HG03196 (cell line): ENCODE results near the gene RASAL2.
"Not testable (repeated sequence)": the region's sequence is repeated elsewhere in the genome, so short reads cannot be mapped to it uniquely, and the experiment has no call there.

ENCODE experiments used
- ATAC-seq: cut with Tn5 transposase; IDR thresholded peaks from one replicate; pipeline ENCODE4 v1.9.1; 2021; ENCODE audit not compliant: unreplicated experiment

The RASAL2 gene

GRCh38 chr1:178155481-178156255 lies 61.8 kb downstream of the RASAL2 start:
- no peak for ATAC-seq

- no peak for ATAC-seq
These were observed 67.0 kb downstream of the RASAL2 start for GRCh38 chr1:178160736-178161475.

DNA sequence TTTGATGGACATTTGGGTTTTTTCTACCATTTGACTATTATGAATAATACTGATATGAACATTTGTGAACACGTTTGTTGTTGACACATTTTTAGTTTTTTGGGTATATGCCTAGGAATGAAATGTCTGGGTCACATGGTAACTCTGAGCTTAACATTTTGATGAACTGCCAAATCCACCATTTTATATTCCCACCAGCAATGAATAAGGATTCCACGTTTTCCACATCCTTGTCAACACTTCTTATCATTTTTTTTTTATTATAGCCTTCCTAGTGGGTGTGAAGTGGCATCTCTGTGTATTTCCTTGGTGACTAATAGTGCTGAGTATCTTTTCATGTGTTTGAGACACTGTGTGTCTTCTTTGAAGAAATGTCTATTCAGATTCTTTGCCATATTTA lies 67.6 kb downstream of the RASAL2 start:
- no peak for ATAC-seq

GRCh38 chr1:178165196-178165595 lies 71.3 kb downstream of the RASAL2 start:
- no peak for ATAC-seq

DNA sequence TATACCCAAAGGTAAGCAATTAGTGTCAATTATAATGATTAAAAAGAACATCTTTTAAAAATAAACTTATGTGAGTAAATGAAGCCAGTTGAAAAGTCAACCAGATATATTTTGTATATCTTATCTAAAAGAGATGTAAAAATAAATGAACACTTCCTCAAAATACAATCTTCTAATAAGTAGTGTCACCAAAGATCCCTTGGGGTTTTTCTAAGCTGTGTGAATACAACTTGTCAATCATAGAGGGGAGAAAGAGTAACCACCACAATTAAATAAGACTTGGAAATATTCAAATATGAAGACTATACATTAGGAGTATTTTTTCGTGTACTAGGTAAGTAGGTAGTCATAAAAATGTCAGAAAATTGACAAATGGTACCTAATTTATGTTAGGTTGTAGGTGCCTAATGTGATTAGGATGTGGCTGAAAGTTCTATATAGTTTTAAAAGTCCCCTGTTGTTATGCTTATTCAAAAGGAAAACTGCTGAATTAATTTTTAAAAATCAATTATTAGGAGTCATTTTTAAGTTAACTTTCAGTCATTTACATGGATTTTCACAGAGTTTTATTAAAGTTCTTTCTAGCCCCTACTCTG lies 72.6 kb downstream of the RASAL2 start:
- ATAC-seq: no peak

- no peak for ATAC-seq
These were observed 74.6 kb downstream of the RASAL2 start for GRCh38 chr1:178168536-178168935.

DNA sequence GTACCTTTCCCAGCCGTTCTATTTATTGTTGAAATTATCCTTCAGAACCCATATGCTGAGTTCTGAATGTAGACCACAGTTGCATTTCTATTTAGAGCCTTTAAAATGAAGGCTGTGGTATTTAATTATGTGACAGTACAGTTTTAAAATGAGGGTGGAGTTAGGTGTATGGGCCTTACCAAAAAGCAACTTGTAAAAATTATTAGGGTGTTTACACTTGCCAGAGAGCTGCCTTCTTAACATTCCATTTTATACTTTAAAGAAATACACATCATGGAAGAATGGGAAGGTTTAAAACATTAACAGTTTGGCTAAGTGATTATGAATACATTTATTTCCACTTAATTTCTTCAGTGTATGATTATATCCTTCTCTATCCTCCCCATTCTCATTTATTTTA lies 75.7 kb downstream of the RASAL2 start:
- no peak for ATAC-seq

- no peak for ATAC-seq
These were observed 79.0 kb downstream of the RASAL2 start for GRCh38 chr1:178172939-178173338.

- no peak for ATAC-seq
These were observed 80.6 kb downstream of the RASAL2 start for GRCh38 chr1:178174539-178174938.

- no peak for ATAC-seq
These were observed 86.5 kb downstream of the RASAL2 start for GRCh38 chr1:178180405-178180804.

DNA sequence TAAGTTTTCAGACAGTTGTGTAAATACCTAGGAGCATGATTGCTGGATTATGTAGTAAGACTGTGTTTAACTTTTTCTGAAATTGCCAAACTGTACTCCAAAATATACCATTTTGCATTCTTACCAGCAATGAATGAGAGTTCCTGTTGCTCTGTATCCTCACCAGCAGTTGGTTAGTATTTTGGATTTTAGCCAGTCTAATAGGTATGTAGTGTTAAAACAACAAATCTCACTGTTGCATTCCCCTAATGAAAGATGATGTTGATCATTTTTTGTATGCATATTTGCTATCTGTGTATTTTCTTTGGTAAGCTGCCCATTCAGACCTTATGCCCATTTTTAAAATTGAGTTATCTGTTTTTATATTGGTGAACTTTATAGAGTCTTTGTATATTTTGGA lies 89.9 kb downstream of the RASAL2 start:
- no peak for ATAC-seq

DNA sequence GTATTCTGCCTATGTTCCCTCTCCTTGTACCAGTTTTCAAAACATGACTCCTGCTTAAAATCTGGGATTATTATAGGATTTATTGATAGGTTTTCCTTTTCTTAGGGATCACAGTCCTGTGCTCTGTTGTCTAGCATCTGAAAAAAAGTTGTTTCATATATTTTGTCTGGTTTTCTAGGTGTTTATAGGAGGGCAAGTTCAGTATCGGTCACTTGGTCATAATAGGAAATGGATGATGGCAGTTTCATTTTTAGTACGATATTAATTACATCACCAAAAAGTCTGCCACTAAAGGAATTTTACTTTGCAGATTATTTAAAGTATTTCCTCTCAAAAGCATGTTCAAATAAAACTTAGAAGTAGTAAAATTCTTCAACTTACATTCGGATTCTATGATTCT lies 94.4 kb downstream of the RASAL2 start:
- no peak for ATAC-seq

GRCh38 chr1:178189814-178190213 lies 95.9 kb downstream of the RASAL2 start:
- ATAC-seq: no peak

- ATAC-seq: no peak
These were observed 97.0 kb downstream of the RASAL2 start for GRCh38 chr1:178190881-178191280.

DNA sequence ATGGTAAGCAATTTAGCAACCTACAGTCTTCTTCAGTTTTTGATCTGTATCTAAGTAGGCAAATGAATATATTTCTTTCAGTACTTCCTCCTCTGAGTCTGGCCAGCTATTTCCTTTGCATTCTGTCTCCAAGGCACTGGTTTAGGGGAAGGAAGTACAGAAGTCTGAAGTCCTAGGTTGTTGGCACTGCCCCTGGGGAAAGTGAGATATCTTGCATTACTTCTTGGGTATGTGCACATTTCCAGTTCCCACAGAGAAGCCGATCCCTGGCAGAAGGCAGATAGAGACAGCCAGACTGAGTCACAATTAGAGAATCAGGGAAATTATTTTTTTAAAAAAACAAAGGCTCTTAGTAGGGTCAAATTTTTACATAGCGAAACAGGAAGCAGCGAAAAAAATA lies 98.8 kb downstream of the RASAL2 start:
- no peak for ATAC-seq

GRCh38 chr1:178196631-178197030 lies 102.7 kb downstream of the RASAL2 start:
- ATAC-seq: no peak

- ATAC-seq: not testable (repeated sequence)
These were observed 108.2 kb downstream of the RASAL2 start for GRCh38 chr1:178202095-178202494.

- ATAC-seq: not testable (repeated sequence)
These were observed 108.6 kb downstream of the RASAL2 start for GRCh38 chr1:178202546-178202945.

- not testable (repeated sequence) for ATAC-seq
These were observed 114.5 kb downstream of the RASAL2 start for GRCh38 chr1:178208269-178208856.

- no peak for ATAC-seq
These were observed 116.0 kb downstream of the RASAL2 start for GRCh38 chr1:178209935-178210334.

DNA sequence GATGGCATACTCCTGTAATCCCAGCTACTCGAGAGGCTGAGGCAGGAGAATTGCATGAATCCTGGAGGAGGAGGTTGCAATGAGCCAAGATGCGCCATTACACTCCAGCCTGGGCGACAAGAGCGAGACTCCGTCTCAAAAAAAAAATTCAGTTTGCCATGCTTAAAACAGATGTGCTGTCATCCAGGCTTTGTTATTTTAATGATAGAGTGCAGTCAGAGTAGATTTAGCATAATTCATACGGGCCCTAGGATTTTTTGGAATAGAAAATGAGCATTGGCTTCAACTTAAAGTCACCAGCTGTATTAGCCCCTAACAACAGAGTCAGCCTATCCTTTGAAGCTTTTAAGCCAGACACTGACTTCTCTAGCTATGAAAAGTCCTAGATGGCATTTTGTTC lies 124.6 kb downstream of the RASAL2 start:
- ATAC-seq: no peak

DNA sequence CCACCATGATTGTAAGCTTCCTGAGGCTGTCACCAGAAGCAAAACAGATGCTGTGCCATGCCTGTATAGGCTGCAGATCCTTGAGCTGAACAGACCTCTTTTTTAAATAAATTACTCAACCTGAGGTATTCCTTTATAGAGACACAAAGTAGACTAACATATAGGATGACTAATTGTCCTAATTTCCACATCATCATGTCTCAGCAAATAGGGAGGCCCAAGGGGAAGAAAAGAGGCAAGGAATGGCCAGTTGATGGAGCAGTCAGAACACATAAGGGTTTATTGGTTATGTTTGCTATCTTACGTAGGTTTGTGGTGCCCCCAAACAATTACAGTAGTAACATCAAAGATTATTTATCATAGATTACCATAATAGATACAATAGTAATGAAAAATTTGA lies 126.2 kb downstream of the RASAL2 start:
- no peak for ATAC-seq
